ENCODE results near the gene VTI1B.
A peak's percentile ranks its signal among the peaks of the same experiment; 100 is the strongest.
"Not testable (repeated sequence)": the region's sequence is repeated elsewhere in the genome, so short reads cannot be mapped to it uniquely, and the experiment has no call there.

Gene VTI1B, protein sequence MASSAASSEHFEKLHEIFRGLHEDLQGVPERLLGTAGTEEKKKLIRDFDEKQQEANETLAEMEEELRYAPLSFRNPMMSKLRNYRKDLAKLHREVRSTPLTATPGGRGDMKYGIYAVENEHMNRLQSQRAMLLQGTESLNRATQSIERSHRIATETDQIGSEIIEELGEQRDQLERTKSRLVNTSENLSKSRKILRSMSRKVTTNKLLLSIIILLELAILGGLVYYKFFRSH

DNA sequence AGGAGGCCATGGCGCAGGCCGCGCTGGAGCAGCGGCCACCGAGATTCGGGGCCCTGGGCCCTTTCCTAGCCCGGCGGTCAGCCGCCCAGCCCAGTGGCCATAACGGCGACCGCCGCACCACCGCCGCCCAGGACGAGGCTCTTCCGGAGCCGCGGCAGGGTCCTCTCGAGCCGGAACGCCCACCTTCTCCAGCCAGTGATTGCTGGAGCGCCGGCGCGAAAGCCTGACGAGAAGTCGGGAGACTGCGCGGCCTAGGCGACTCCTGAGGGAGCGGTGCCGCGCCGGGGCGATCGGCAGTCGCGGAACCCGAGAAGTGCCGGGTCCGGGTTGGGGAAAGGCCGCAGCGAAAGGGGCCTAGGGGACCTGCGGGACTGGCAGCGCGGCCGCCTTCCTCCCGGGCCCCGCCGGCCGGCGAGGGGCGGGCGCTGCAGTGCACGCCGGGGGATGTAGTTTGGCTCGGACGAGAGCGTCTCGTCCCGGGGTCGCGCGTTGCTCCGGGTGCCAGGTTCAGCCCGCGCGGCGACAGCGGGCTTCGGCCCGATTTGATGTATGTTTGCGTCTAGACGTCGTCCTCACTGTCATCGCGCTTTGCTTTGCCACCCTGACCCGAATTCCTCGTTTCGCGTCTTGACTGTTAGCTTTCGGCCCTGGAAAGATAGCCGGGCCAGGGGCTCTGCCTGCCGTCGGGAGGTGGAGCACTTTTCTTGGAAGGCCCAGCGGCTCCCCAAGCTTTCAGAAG, at the start of gene VTI1B:
TSS of gene VTI1B (minus strand) at position 153 of the 739 bp plus-strand sequence. CDS start at position 10, 143 bp downstream.
- Histone ChIP-seq H3K79me2 (ENCODE audit: control insufficient read depth, insufficient read depth, low read length, unreplicated experiment) (peaks cover 42% of the 10 kb centered on the region), H3K4me1 (ENCODE audit: control insufficient read depth, insufficient read depth, low read length, unreplicated experiment) (peaks cover 12% of the 10 kb centered on the region), H3K27me3 (ENCODE audit: insufficient read depth, low read length) (no peaks in the 10 kb centered on the region), H3K4me3 (ENCODE audit: low read depth, low read length) (peak within 1 kb of the TSS; percentile 75), H3K27ac (ENCODE audit: low read depth, low read length) (peak within 1 kb of the TSS; percentile 92), H3K36me3 (ENCODE audit: insufficient read depth, low read length) (peaks cover 11% of the 10 kb centered on the region; the same call in 1 of the 2 replicates), H2AFZ (ENCODE audit: low read length, unreplicated experiment) (peak within 1 kb of the TSS; percentile 83)

DNA sequence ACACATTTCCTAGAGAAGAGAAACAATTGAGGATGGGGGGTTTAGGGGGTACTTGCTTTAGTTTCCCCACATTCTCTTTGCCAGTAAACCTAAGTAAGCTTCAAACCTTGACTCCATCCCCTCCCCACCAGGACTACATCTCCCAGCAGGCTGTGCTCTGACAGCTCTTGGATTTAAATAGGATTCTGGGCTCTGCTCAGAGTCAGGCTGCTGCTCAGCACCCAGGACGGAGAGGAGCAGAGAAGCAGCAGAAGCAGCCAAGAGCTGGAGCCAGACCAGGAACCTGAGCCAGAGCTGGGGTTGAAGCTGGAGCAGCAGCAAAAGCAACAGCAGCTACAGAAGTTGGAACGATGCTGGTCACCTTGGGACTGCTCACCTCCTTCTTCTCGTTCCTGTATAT, 47.9 kb upstream of the VTI1B start:
- no peak overlapping the region for H2AFZ ChIP-seq (ENCODE audit: low read length, unreplicated experiment)
- H3K4me3 ChIP-seq (ENCODE audit: low read depth, low read length) = no peak overlapping the region
- H3K4me1 ChIP-seq (ENCODE audit: control insufficient read depth, insufficient read depth, low read length, unreplicated experiment) = no peaks in the 10 kb centered on the region
- H3K27ac ChIP-seq (ENCODE audit: low read depth, low read length) = no peak overlapping the region
- H3K79me2 ChIP-seq (ENCODE audit: control insufficient read depth, insufficient read depth, low read length, unreplicated experiment) = no peaks in the 10 kb centered on the region
- peaks cover 64% of the 10 kb centered on the region for H3K27me3 ChIP-seq (ENCODE audit: insufficient read depth, low read length)
- H3K36me3 ChIP-seq (ENCODE audit: insufficient read depth, low read length) = no peaks in the 10 kb centered on the region

DNA sequence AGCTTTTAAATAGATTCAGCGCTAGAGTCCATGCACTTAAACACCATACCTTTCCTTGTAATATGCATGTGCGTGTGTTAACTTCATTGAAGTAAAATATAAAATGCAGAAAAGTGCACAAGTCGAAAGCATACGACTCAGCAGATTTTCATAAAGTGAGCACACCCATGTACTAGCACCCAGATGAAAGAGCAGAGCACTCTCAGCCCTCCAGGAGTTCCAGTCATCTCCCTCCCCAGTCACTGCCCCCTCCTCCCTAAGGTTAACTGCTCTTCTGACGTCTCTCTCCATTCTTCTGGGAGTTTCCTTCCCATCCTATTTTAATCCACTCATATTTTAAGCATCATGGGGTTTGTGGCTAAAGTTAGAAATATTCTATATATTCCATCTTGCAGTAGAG, 47.4 kb upstream of the VTI1B start:
- Histone ChIP-seq H3K27me3 (ENCODE audit: insufficient read depth, low read length) (peaks cover 60% of the 10 kb centered on the region), H3K79me2 (ENCODE audit: control insufficient read depth, insufficient read depth, low read length, unreplicated experiment) (no peaks in the 10 kb centered on the region), H3K36me3 (ENCODE audit: insufficient read depth, low read length) (no peaks in the 10 kb centered on the region), H3K4me1 (ENCODE audit: control insufficient read depth, insufficient read depth, low read length, unreplicated experiment) (no peaks in the 10 kb centered on the region), H2AFZ (ENCODE audit: low read length, unreplicated experiment) (no peak overlapping the region), H3K27ac (ENCODE audit: low read depth, low read length) (no peak overlapping the region), H3K4me3 (ENCODE audit: low read depth, low read length) (no peak overlapping the region)

DNA sequence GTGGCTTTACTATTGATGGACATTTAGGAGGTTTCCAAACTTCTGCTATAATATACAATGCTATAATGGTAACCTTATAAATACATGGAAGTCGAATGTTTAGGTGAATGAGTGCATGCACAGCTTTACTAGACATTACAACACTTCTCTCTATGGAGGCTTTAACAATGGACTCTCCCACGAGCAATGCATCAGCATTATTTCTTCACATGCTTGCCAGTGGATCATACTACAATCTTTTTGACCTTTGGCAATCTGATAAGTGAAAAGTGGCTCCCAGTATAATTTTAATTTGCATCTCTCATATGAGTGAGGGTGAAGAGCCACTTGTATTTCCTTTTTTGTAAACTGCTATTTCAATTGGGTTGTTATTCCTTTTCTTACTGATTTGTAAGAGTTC, 45.4 kb upstream of the VTI1B start:
- Histone ChIP-seq H3K4me1 (ENCODE audit: control insufficient read depth, insufficient read depth, low read length, unreplicated experiment) (no peaks in the 10 kb centered on the region), H3K4me3 (ENCODE audit: low read depth, low read length) (no peak overlapping the region)

DNA sequence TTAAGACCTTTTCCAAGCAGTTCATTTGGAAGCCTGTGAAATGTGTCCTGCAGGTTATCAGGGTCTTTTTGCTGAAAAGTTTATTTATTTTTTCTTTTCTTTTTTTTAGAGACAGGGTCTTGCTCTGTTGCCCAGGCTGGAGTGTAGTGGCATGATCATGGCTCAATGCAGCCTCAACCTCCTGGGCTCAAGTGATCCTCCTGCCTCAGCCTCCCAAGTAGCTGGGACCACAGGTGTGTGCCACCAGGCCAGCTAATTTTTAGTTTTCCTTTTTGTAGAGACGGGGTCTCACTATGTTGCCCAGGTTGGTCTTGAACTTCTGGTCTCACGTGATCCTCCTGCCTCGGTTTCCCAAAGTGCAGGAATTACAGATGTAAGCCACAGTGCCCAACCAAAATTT, 45.0 kb upstream of the VTI1B start:
- not testable (repeated sequence) for H3K27ac ChIP-seq (ENCODE audit: low read depth, low read length); H3K4me3 ChIP-seq (ENCODE audit: low read depth, low read length); H3K79me2 ChIP-seq (ENCODE audit: control insufficient read depth, insufficient read depth, low read length, unreplicated experiment); H3K36me3 ChIP-seq (ENCODE audit: insufficient read depth, low read length); H2AFZ ChIP-seq (ENCODE audit: low read length, unreplicated experiment); H3K4me1 ChIP-seq (ENCODE audit: control insufficient read depth, insufficient read depth, low read length, unreplicated experiment)
- peaks cover 35% of the 10 kb centered on the region for H3K27me3 ChIP-seq (ENCODE audit: insufficient read depth, low read length)

More for the DNA sequence above, 45.4 kb upstream of the VTI1B start:
- no peak overlapping the region for H2AFZ ChIP-seq (ENCODE audit: low read length, unreplicated experiment)
- no peak overlapping the region for H3K27ac ChIP-seq (ENCODE audit: low read depth, low read length)
- no peaks in the 10 kb centered on the region for H3K79me2 ChIP-seq (ENCODE audit: control insufficient read depth, insufficient read depth, low read length, unreplicated experiment)
- no peaks in the 10 kb centered on the region for H3K36me3 ChIP-seq (ENCODE audit: insufficient read depth, low read length)
- peaks cover 40% of the 10 kb centered on the region for H3K27me3 ChIP-seq (ENCODE audit: insufficient read depth, low read length)

DNA sequence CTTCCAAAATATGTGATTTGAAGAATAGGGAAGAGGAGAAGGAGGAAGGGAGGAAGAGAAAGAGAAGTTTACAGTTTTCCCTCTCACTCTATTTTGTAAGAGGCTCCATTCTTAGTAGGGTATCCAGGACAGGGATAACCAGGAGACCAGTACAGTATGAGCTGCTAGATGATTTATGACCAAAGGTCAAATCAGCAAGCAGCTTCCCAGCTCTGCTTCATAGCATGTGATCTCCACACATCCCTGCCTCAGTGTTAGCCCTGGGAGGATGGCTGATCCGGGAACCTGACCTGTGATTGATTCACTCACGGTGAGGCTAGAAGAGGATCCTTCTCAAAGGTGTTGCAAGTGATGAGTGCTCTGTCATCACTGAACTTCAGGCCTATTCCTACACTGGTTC, 43.8 kb upstream of the VTI1B start:
- H3K27me3 ChIP-seq (ENCODE audit: insufficient read depth, low read length) = peaks cover 27% of the 10 kb centered on the region
- no peaks in the 10 kb centered on the region for H3K4me1 ChIP-seq (ENCODE audit: control insufficient read depth, insufficient read depth, low read length, unreplicated experiment)
- no peak overlapping the region for H3K4me3 ChIP-seq (ENCODE audit: low read depth, low read length)
- no peak overlapping the region for H3K27ac ChIP-seq (ENCODE audit: low read depth, low read length)
- no peaks in the 10 kb centered on the region for H3K36me3 ChIP-seq (ENCODE audit: insufficient read depth, low read length)
- H3K79me2 ChIP-seq (ENCODE audit: control insufficient read depth, insufficient read depth, low read length, unreplicated experiment) = no peaks in the 10 kb centered on the region
- no peak overlapping the region for H2AFZ ChIP-seq (ENCODE audit: low read length, unreplicated experiment)

DNA sequence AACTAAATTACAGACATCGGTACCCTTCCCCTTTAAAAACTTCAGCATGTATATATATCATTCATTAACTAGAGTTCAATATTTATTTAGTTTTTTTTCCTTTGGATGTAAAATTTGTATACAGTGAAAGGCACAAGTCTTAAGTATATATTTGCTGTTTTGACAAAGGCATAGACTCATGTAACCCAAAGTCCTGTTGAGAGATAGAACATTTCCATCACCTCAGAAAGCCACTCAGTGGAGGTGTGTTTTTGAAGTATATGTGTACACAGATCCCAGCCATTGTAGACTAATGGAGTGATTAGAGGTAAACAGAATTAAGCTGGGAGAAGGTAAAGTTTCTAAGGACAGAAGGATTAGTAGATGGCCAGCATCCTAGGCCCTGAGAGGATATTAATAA, 42.6 kb upstream of the VTI1B start:
- H3K4me1 ChIP-seq (ENCODE audit: control insufficient read depth, insufficient read depth, low read length, unreplicated experiment) = no peaks in the 10 kb centered on the region
- H3K79me2 ChIP-seq (ENCODE audit: control insufficient read depth, insufficient read depth, low read length, unreplicated experiment) = no peaks in the 10 kb centered on the region
- H3K36me3 ChIP-seq (ENCODE audit: insufficient read depth, low read length) = no peaks in the 10 kb centered on the region
- peaks cover 16% of the 10 kb centered on the region for H3K27me3 ChIP-seq (ENCODE audit: insufficient read depth, low read length)
- no peak overlapping the region for H2AFZ ChIP-seq (ENCODE audit: low read length, unreplicated experiment)
- H3K27ac ChIP-seq (ENCODE audit: low read depth, low read length) = no peak overlapping the region
- no peak overlapping the region for H3K4me3 ChIP-seq (ENCODE audit: low read depth, low read length)

DNA sequence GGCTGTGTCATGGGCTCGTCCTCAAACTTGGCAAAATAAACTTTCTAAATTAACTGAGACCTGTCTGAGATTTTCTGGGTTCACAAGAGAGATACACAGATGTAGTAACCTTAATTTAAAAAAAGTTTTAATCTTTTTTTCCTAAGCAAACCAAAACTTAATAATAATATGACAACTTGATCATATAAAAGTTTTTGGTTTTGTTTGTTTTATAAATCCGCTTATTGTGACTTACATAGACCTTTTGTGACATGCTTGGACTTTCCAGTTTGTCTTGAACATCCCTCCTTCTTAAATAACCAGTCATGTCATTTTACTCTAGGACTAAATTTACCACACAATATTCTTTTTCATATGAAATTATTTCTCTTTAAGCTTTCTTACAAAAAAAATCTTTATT, 35.8 kb upstream of the VTI1B start:
- Histone ChIP-seq H3K27ac (ENCODE audit: low read depth, low read length) (no peak overlapping the region), H2AFZ (ENCODE audit: low read length, unreplicated experiment) (no peak overlapping the region), H3K4me3 (ENCODE audit: low read depth, low read length) (no peak overlapping the region), H3K79me2 (ENCODE audit: control insufficient read depth, insufficient read depth, low read length, unreplicated experiment) (no peaks in the 10 kb centered on the region), H3K36me3 (ENCODE audit: insufficient read depth, low read length) (0 out of 2 replicates have a peak, but pooled peaks cover 5% of the 10 kb centered on the region), H3K27me3 (ENCODE audit: insufficient read depth, low read length) (no peaks in the 10 kb centered on the region), H3K4me1 (ENCODE audit: control insufficient read depth, insufficient read depth, low read length, unreplicated experiment) (no peaks in the 10 kb centered on the region)

DNA sequence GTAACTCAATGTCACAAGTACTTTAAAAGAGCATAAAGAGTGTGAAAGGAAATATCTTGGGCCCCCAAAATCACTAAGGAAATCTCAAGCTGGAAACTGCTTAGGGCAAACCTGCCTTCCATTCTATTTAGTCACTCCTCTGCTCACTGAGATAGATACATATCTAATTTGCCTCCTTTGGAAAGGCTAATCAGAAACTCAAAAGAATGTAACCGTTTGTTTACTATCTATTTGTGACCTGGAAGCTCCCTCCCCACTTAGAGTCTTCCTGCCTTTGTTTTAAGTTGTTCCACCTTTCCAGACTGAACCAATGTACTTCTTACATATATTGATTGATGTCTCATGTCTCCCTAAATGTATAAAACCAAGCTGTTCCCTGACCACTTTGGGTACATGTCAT, 35.4 kb upstream of the VTI1B start:
- not testable (repeated sequence) for H3K27me3 ChIP-seq (ENCODE audit: insufficient read depth, low read length); H3K4me3 ChIP-seq (ENCODE audit: low read depth, low read length); H3K4me1 ChIP-seq (ENCODE audit: control insufficient read depth, insufficient read depth, low read length, unreplicated experiment); H3K27ac ChIP-seq (ENCODE audit: low read depth, low read length); H2AFZ ChIP-seq (ENCODE audit: low read length, unreplicated experiment); H3K79me2 ChIP-seq (ENCODE audit: control insufficient read depth, insufficient read depth, low read length, unreplicated experiment); H3K36me3 ChIP-seq (ENCODE audit: insufficient read depth, low read length)

DNA sequence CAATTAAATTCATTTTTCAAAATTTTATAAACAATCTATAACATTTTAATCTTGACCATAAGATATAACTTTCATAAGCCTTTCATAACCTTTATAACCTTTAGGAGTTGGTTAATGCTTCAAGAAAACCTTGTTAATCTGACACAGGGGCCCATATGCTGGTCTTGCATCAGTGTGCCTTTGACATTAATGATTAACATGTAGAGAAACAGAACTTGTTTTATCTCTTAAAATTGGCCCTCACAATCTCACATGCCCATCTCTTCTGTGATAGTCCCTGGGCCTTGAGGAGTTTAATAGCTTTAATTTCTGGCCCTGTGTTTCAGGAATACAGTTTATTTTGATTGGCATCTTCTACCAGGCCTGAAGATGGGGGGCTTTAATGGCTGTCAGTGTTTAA, 34.9 kb upstream of the VTI1B start:
- H3K79me2 ChIP-seq (ENCODE audit: control insufficient read depth, insufficient read depth, low read length, unreplicated experiment); H3K4me3 ChIP-seq (ENCODE audit: low read depth, low read length); H3K27ac ChIP-seq (ENCODE audit: low read depth, low read length); H3K4me1 ChIP-seq (ENCODE audit: control insufficient read depth, insufficient read depth, low read length, unreplicated experiment); H2AFZ ChIP-seq (ENCODE audit: low read length, unreplicated experiment); H3K27me3 ChIP-seq (ENCODE audit: insufficient read depth, low read length); H3K36me3 ChIP-seq (ENCODE audit: insufficient read depth, low read length): not testable (repeated sequence)

DNA sequence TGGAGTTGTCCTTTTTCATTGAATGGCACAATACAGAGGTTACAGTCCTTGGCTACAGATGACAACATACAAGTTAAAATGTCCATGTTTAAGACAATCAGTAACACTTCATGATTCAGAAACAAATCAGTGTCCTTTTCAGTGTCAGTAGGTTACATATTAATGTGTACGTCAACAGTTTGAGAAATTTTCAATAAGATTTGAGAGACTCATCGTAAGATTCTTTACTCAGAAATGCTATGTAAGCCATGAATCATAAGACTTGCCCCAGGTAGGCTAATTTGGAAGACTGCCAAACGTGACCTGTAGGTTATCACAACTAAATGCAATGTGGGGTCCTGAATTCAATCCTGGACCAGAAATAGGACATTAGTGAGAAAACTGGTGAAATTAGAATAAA, 30.8 kb upstream of the VTI1B start:
- Histone ChIP-seq H3K27me3 (ENCODE audit: insufficient read depth, low read length) (no peaks in the 10 kb centered on the region), H3K4me1 (ENCODE audit: control insufficient read depth, insufficient read depth, low read length, unreplicated experiment) (peaks cover 8% of the 10 kb centered on the region), H3K4me3 (ENCODE audit: low read depth, low read length) (no peak overlapping the region), H3K36me3 (ENCODE audit: insufficient read depth, low read length) (0 out of 2 replicates have a peak, but pooled peaks cover 5% of the 10 kb centered on the region), H2AFZ (ENCODE audit: low read length, unreplicated experiment) (no peak overlapping the region), H3K27ac (ENCODE audit: low read depth, low read length) (no peak overlapping the region), H3K79me2 (ENCODE audit: control insufficient read depth, insufficient read depth, low read length, unreplicated experiment) (no peaks in the 10 kb centered on the region)

Measured in ACC112 (cell line).